Adrenal gland (tissue), 12 donors: Measurements from ENCODE around the gene SRSF4. TPM values are rescaled to one million over a fixed set of nuclear protein-coding genes. Genes with fewer than 3 reads are reported as not detected.
A peak's percentile ranks its signal among the peaks of the same experiment; 100 is the strongest.

Source experiments
- DNase-seq, 7 donors: peaks; one replicate each; pipeline ENCODE4 v3.0.0-alpha.2; 2019 to 2020
- H3K27ac ChIP-seq, 5 donors: fragments of 200-600 bp; sonication (generic) in 4 of 5; 1 replicate in 3 of 5; 2 replicates in 2 of 5; pipeline versions ENCODE4 v1.5.1 to v1.8.0; 2016 to 2020; ENCODE audit warnings: mild to moderate bottlenecking in 1 of 5
- H3K27me3 ChIP-seq: fragments of 200-600 bp; 2 replicates; pipeline ENCODE4 v1.8.0; 2021
- H3K36me3 ChIP-seq, 2 donors: fragments of 200-600 bp; replicated peaks in 1 of 2; 1 replicate in 1 of 2; 2 replicates in 1 of 2; pipeline versions ENCODE4 v1.5.1 to v1.8.0; 2018 to 2022
- H3K4me1 ChIP-seq, 2 donors: fragments of 200-600 bp; replicated peaks in 1 of 2; 1 replicate in 1 of 2; 2 replicates in 1 of 2; pipeline versions ENCODE4 v1.5.1 to v1.8.0; 2018 to 2021
- H3K4me3 ChIP-seq, 4 donors: fragments of 200-600 bp; sonication (generic) in 3 of 4; one replicate each; pipeline ENCODE4 v1.5.1; 2016 to 2018
- H3K9me3 ChIP-seq, 3 donors: fragments of 200-600 bp; sonication (generic) in 1 of 3; replicated peaks in 1 of 3; 1 replicate in 2 of 3; 2 replicates in 1 of 3; pipeline versions ENCODE4 v1.5.1 to v1.8.0; 2016 to 2021
- CTCF ChIP-seq, 6 experiments: fragments of 450-650 bp in 4 of 6; fragments of 200-600 bp in 2 of 6; sonication (generic) in 1 of 6; IDR thresholded peaks; 1 replicate in 5 of 6; 2 replicates in 1 of 6; pipeline versions ENCODE4 v1.5.1 to v1.8.0; 2016 to 2021; ENCODE audit warnings: antibody characterized with exemption in 6 of 6, mild to moderate bottlenecking in 2 of 6, moderate library complexity in 1 of 6
- POLR2A ChIP-seq, 2 donors: fragments of 450-650 bp; IDR thresholded peaks; one replicate each; pipeline ENCODE4 v1.6.1; 2017; ENCODE audit warnings: antibody characterized with exemption in 2 of 2, mild to moderate bottlenecking in 2 of 2, moderate library complexity in 1 of 2
- WGBS, 4 donors: extraction: QIAGEN DNeasy Blood & Tissue Kit in 2 of 4; methylation state at CpG; one replicate each; pipeline versions ENCODE4 v1.1.5 to v1.1.7; 2013 to 2017; 5-methylcytosine and 5-hydroxymethylcytosine counted together
- intact Hi-C, 2 donors: fragments of 100-400 bp; cut with DNase I; formaldehyde crosslinking; loops; one replicate each; pipeline versions ENCODE4 v1.14.1 to v1.15.0; 2022 to 2023
- polyA plus RNA-seq, 3 donors: library from polyadenylated mRNA; stranded (reverse); fragments of 200-250 nt in 2 of 3; fragments of 350-450 nt in 1 of 3; fragmentation: Illumina TruSeq in 1 of 3; extraction: RNeasy Lipid Tissue Mini Kit (QIAGEN cat#74804) in 1 of 3; gene quantifications; one replicate each; pipeline ENCODE4 v1.2.3, GENCODE V29; 2013 to 2014
- total RNA-seq, 9 donors: library from RNA; depleted of rRNA in 4 of 9; stranded (reverse); fragments of >200 nt in 4 of 9; fragments of 120-200 nt in 1 of 9; fragmentation: NEBNext Ultra II Directional in 1 of 9; extraction: Animal tissue kit (Norgen Biotek cat#: 25700) in 1 of 9; gene quantifications; one replicate each; pipeline versions ENCODE4 v1.1.0 to v1.2.4, GENCODE V29; 2013 to 2023
- donor health status: healthy with polysubstance abuse.
- donor health status: Bipolar disorder and iron deficiency.
- donor health status: DM: yes; HTN: yes; CAD: no.
- donor health status: DM: no; HTN: no; CAD: no.
- donor health status: DM: no; HTN: no; CAD: no.
- donor health status: DM: yes; HTN: yes; CAD: no.

The SRSF4 gene
- total and polyA plus RNA-seq, 12 donors = 35.1 to 120 (median 55.4) TPM

DNA sequence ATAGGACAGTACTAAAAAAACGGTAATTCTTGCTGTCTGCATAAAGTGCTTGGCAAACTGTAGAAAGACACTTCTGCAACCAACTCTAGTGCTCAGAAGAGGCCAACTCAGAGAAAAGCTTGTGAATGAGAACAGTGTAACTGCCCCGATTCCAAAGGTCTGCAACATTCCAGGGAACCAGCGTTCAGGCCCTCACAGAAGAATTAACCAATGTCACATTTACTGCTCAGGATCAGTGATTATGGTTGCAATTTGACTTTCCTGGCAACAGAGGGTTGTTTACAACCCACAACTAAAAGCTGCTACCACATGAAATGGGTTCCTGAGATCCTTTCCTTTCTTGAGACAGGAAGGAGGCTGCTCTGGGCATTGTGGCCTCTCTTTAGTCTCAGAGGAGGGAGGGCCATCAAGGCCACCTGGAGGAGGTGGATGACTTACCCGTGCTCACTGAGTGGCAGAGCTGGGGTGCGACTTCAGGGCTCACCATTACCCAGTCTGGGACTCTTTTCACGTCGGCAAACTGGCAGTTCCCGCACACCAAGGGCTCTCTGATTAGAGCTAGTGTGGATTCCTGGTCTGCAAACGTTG is 15.3 kb downstream of the SRSF4 start:
- peak in 1 of 7 donors; percentile 45 for DNase-seq
- TF ChIP-seq POLR2A (IDR thresholded peaks at IDR 0.05) (no peak), CTCF (IDR thresholded peaks at IDR 0.05) (no peak)
- H3K27me3 ChIP-seq = no peaks in the 10 kb centered on the region
- intact Hi-C loops = no loop called here
- WGBS, 4 donors = 63 to 74% (median 68%) methylated on average over 9 of the region's 9 CpGs
- H3K4me1 ChIP-seq = peaks cover 10 to 50% of the 10 kb centered on the region in 2 donors
- H3K27ac ChIP-seq = no peak overlapping the region
- H3K36me3 ChIP-seq = peaks cover 0 to 41% of the 10 kb centered on the region in 2 donors
- H3K4me3 ChIP-seq = no peak overlapping the region
- no peaks in the 10 kb centered on the region for H3K9me3 ChIP-seq

DNA sequence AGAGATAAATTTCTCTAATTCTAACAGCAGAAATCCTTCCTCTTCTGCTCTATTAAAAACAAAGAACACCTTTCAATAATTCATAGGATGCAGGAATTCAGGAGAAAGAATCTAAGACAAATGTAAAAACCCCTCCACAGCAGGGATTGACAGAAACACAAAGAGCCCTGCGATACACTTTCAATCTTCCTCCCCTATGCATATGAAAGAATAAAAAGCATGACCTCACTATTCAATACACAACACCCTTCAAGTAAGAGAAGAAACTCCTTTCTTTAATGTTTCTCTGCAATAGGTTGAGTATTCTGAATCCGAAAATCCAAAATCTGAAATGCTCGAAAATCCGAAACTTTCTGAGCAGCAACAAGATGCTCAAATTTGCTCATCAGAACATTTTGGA is 17.1 kb downstream of the SRSF4 start:
- Histone ChIP-seq H3K27ac (no peak overlapping the region), H3K4me1 (peaks cover 7 to 33% of the 10 kb centered on the region in 2 donors), H3K27me3 (no peaks in the 10 kb centered on the region), H3K36me3 (peaks cover 0 to 52% of the 10 kb centered on the region in 2 donors), H3K4me3 (no peak overlapping the region), H3K9me3 (no peaks in the 10 kb centered on the region)
- intact Hi-C loops = no loop called here
- 84 to 94% (median 89%) methylated on average over 4 of the region's 4 CpGs for WGBS, 4 donors
- TF ChIP-seq CTCF (IDR thresholded peaks at IDR 0.05) (no peak), POLR2A (IDR thresholded peaks at IDR 0.05) (no peak)
- no peak for DNase-seq

DNA sequence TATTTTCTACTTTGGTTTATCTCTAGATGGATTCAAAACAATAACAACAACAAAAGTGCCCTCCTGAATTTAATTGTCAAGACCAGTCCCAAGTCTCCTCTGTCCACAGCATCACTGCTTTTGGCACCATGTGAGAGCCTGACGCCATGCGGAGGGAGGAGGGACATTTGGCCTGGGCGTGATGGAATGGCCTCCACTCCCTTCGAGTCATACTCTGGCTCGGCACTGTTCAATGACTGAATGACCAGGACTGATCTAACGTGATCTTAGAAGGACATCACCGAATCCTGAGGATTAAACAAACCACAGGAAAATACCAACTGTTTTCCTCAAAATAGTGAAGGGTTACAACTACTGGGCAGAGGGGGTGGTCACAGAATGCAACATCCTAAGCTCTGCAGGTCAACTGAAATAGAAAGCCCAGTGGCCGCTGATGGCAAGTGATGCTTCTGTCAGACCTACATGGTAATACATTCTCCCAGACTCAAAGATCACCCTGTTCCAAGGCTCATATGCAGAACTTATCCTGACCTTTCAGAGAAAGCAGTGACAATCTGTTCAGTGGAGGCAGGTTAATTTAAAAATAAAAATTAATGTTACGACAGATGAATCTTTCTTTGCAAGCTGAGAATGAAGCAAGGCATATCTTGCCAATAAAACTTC is 19.1 kb downstream of the SRSF4 start:
- intact Hi-C loops = no loop called here
- H3K36me3 ChIP-seq = peaks cover 0 to 61% of the 10 kb centered on the region in 2 donors
- WGBS, 4 donors = 51 to 55% (median 54%) methylated on average over 9 of the region's 9 CpGs
- H3K27ac ChIP-seq = peak overlapping the region in 2 of 5 donors; percentile 24 to 32
- no peak overlapping the region for H3K4me3 ChIP-seq
- H3K9me3 ChIP-seq = no peaks in the 10 kb centered on the region
- no peaks in the 10 kb centered on the region for H3K27me3 ChIP-seq
- TF ChIP-seq CTCF (IDR thresholded peaks at IDR 0.05) (no peak), POLR2A (IDR thresholded peaks at IDR 0.05) (no peak)
- H3K4me1 ChIP-seq = peaks cover 9 to 28% of the 10 kb centered on the region in 2 donors
- DNase-seq = peak; percentile 54 to 81 (median 72)

DNA sequence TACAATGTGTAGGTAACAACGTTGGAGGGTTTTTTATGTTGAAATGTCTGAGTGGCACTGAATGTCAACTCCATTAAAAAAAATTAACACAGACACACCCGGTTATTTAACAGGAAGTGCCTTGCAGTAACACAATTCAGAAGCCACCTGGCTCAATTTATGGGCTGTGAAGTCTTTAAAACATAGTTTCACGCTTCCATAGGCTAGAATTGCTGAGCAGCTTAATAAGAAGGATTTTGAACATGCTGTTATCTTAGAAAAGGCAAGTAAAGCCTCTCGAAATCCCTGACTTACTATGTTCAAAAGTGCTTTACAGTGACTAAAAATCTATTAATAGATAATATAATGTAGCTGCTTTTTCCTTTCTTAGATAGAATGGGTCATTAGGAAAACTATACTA is 19.7 kb downstream of the SRSF4 start:
- no peaks in the 10 kb centered on the region for H3K27me3 ChIP-seq
- intact Hi-C loops = no loop called here
- H3K4me3 ChIP-seq = no peak overlapping the region
- 69 to 80% (median 74%) methylated on average over 4 of the region's 4 CpGs for WGBS, 4 donors
- TF ChIP-seq POLR2A (IDR thresholded peaks at IDR 0.05) (no peak), CTCF (IDR thresholded peaks at IDR 0.05) (no peak)
- peaks cover 15 to 34% of the 10 kb centered on the region in 2 donors for H3K4me1 ChIP-seq
- no peaks in the 10 kb centered on the region for H3K9me3 ChIP-seq
- H3K36me3 ChIP-seq = peaks cover 0 to 67% of the 10 kb centered on the region in 2 donors
- H3K27ac ChIP-seq = peak overlapping the region in 1 of 5 donors; percentile 32
- DNase-seq = no peak
